Stomach smooth muscle (tissue), 2 donors: ENCODE results near the gene NFYC.

Experiments used
- H3K27ac ChIP-seq: one replicate; pipeline ENCODE4 v1.7.0; 2013; ENCODE audit warnings: mild to moderate bottlenecking, low read length, inconsistent platforms
- H3K27me3 ChIP-seq, 2 donors: one replicate each; pipeline ENCODE4 v1.7.0; 2013; ENCODE audit warnings: low read length in 2 of 2; ENCODE audit not compliant: insufficient read depth in 2 of 2, control insufficient read depth in 1 of 2
- H3K36me3 ChIP-seq, 2 donors: one replicate each; pipeline ENCODE4 v1.7.0; 2013; ENCODE audit warnings: low read length in 2 of 2; ENCODE audit not compliant: control insufficient read depth in 2 of 2, insufficient read depth in 2 of 2
- H3K4me1 ChIP-seq: one replicate; pipeline ENCODE4 v1.7.0; 2013; ENCODE audit warnings: low read length; ENCODE audit not compliant: control insufficient read depth, insufficient read depth
- H3K4me3 ChIP-seq, 2 donors: one replicate each; pipeline ENCODE4 v1.7.0; 2013; ENCODE audit warnings: low read length in 2 of 2
- H3K9ac ChIP-seq, 2 donors: one replicate each; pipeline ENCODE4 v1.7.0; 2013; ENCODE audit warnings: low read length in 2 of 2, mild to moderate bottlenecking in 1 of 2
- H3K9me3 ChIP-seq, 2 donors: one replicate each; pipeline ENCODE4 v1.7.0; 2013; ENCODE audit warnings: low read length in 2 of 2; ENCODE audit not compliant: control insufficient read depth in 2 of 2
- donor health status: healthy.
- donor health status: Pancreatic carcinoma.

Gene NFYC

DNA sequence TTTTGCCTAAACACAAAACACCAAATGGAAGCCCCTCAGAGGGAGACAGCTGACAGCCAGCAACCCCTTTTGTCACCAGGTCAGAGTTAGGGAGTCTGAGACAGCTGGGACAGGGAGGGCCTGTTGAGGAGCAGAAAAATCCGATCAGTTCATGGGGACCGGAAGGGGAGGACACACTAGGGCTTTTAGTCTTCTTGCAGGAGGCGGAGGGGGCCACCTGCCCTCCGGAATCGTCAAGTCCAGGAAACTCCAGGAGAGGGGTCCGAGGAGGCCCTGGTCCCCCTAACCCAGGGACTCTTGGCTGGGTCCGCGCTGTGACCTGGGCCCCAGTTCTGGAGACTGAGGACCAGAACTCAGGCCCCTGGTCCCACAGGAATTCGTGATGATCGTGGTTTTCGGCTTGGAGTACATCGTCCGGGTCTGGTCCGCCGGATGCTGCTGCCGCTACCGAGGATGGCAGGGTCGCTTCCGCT, 126.3 kb downstream of the NFYC start:
- H3K4me3 ChIP-seq: no peak overlapping the region
- no peaks in the 10 kb centered on the region for H3K9me3 ChIP-seq
- peaks cover 22% of the 10 kb centered on the region for H3K4me1 ChIP-seq
- H3K9ac ChIP-seq: no peak overlapping the region
- peaks cover 0 to 15% of the 10 kb centered on the region in 2 donors for H3K36me3 ChIP-seq
- H3K27ac ChIP-seq: no peak overlapping the region
- H3K27me3 ChIP-seq: no peaks in the 10 kb centered on the region

DNA sequence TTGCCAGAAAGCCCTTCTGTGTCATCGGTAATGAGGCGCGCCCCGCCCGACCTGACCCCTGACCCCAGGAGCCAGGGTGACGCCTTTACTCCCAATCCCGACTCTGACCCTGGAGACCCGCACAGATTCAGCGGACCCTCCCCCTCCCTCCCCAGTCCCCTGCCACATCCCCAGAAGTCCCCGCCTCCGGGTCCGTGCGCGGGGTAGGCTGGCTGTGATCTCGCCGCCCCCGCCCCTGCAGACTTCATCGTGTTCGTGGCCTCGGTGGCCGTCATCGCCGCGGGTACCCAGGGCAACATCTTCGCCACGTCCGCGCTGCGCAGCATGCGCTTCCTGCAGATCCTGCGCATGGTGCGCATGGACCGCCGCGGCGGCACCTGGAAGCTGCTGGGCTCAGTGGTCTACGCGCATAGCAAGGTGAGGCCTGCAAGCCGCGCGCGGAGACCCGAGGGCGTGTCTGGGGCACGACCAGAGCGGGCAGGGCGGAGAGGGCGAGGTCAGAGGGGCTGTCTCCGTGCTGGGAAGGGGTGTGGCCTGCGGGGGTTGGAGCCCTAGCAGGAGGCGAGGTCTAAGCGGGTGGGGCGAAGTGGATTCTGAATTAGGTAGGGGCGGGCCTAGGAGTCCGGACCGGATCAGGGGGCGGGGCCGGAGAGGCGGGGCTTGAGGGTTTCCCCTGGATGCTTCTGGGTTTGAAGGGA, 126.9 kb downstream of the NFYC start:
- no peak overlapping the region for H3K27ac ChIP-seq
- H3K4me3 ChIP-seq: peak overlapping the region; percentile 31 to 59

DNA sequence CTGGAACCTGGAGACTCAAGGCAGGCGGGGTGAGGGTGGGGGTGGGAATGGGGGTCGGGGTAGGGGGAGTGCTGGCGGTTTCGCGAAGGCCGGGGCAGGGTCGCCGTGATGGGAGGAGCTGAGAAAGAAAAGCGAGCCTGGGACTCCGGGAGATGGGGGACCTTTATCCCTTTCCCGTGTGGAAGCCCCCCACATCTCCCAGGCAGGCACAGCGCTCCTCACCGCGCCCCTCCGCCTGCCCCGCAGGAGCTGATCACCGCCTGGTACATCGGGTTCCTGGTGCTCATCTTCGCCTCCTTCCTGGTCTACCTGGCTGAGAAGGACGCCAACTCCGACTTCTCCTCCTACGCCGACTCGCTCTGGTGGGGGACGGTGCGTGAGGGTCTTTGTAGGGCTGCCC, 127.6 kb downstream of the NFYC start:
- Histone ChIP-seq H3K4me1 (peaks cover 26% of the 10 kb centered on the region), H3K9me3 (no peaks in the 10 kb centered on the region), H3K27me3 (no peaks in the 10 kb centered on the region), H3K36me3 (peaks cover 0 to 15% of the 10 kb centered on the region in 2 donors), H3K4me3 (no peak overlapping the region), H3K27ac (no peak overlapping the region), H3K9ac (no peak overlapping the region)

More for the DNA sequence above, 126.9 kb downstream of the NFYC start:
- H3K36me3 ChIP-seq: peaks cover 0 to 15% of the 10 kb centered on the region in 2 donors
- H3K27me3 ChIP-seq: no peaks in the 10 kb centered on the region
- no peaks in the 10 kb centered on the region for H3K9me3 ChIP-seq
- no peak overlapping the region for H3K9ac ChIP-seq
- peaks cover 23% of the 10 kb centered on the region for H3K4me1 ChIP-seq

DNA sequence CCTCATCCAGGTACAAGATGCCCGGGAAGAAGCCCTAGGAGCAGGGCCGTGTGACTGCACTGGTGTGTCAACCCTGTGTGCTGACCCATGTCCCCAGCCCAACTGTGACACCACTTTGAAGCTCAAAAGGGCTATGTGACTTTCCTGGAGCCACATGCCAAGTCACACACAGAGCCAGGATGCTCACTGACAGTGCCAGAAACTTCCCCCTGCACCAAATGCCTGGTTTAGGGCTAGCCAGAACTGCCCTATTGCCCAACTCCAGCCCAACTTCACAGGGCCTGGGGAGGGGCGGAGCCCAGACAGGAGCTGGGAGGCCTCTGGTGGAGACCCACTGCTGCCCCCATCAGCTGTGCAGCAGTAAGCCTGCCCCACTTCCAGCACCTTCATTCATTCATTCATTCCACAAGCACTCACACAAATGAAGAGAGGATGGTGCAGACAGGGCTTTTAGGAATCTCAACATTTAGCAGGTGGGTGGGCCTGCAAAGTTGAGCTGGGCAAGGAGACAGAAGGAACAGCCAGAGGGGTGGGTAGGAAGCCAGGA, 128.8 kb downstream of the NFYC start:
- Histone ChIP-seq H3K9me3 (no peaks in the 10 kb centered on the region), H3K36me3 (peaks cover 0 to 15% of the 10 kb centered on the region in 2 donors), H3K27ac (no peak overlapping the region), H3K9ac (no peak overlapping the region), H3K4me1 (peaks cover 36% of the 10 kb centered on the region), H3K27me3 (no peaks in the 10 kb centered on the region), H3K4me3 (no peak overlapping the region)
